VCaP (cell line): ENCODE measurements around the gene CREBBP.

Experiments used
- H3K27ac ChIP-seq: fragments of 450-650 bp; 2 replicates; pipeline ENCODE4 v1.5.1; 2017
- CTCF ChIP-seq: fragments of 450-650 bp; conservative IDR thresholded peaks from 2 replicates; pipeline ENCODE4 v1.5.1; 2017; ENCODE audit warnings: mild to moderate bottlenecking, moderate library complexity

CREBBP gene

GRCh38 chr16:3808308-3809063 lies 72.0 kb downstream of the CREBBP start:
- no peak overlapping the region for H3K27ac ChIP-seq
- no peak for TF ChIP-seq CTCF

GRCh38 chr16:3807425-3808123 lies 72.9 kb downstream of the CREBBP start:
- TF ChIP-seq CTCF, result no peak
- no peak overlapping the region for H3K27ac ChIP-seq

GRCh38 chr16:3804426-3805016 lies 76.0 kb downstream of the CREBBP start:
- no peak for TF ChIP-seq CTCF
- H3K27ac ChIP-seq, result no peak overlapping the region

- TF ChIP-seq CTCF, result no peak
These were observed 79.8 kb downstream of the CREBBP start for GRCh38 chr16:3800477-3801270.

GRCh38 chr16:3800019-3800418 lies 80.5 kb downstream of the CREBBP start:
- no peak overlapping the region for H3K27ac ChIP-seq
- no peak for TF ChIP-seq CTCF

More at GRCh38 chr16:3800477-3801270, 79.8 kb downstream of the CREBBP start:
- H3K27ac ChIP-seq, result no peak overlapping the region

GRCh38 chr16:3799354-3799753 lies 81.2 kb downstream of the CREBBP start:
- no peak overlapping the region for H3K27ac ChIP-seq
- no peak for TF ChIP-seq CTCF

- H3K27ac ChIP-seq, result no peak overlapping the region
- no peak for TF ChIP-seq CTCF
These were observed 81.7 kb downstream of the CREBBP start for GRCh38 chr16:3798838-3799237.
